ENCODE results near the gene IGFBP6. TPM values are rescaled to one million over a fixed set of nuclear protein-coding genes. Genes with fewer than 3 reads are reported as not detected.

IGFBP6 gene
- total RNA-seq, 1 donor from 2014 or later = 0.48 TPM

- intact Hi-C loops (cut with micrococcal nuclease) = no loop called here
Measured at GRCh38 chr12:53115112-53115890, 17.8 kb downstream of the IGFBP6 start.

- intact Hi-C loops (cut with micrococcal nuclease) = no loop called here
Measured at GRCh38 chr12:53115891-53116648, 18.6 kb downstream of the IGFBP6 start.

- intact Hi-C loops (cut with micrococcal nuclease) = no loop called here
Measured at GRCh38 chr12:53118751-53119300, 21.4 kb downstream of the IGFBP6 start.

GRCh38 chr12:53120685-53121525 is 23.4 kb downstream of the IGFBP6 start:
- intact Hi-C loops (cut with micrococcal nuclease) = no loop called here

GRCh38 chr12:53122961-53123468 is 25.5 kb downstream of the IGFBP6 start:
- intact Hi-C loops (cut with micrococcal nuclease) = no loop called here

- intact Hi-C loops (cut with micrococcal nuclease) = no loop called here
Measured at GRCh38 chr12:53123578-53124351, 26.3 kb downstream of the IGFBP6 start.

- intact Hi-C loops (cut with micrococcal nuclease) = no loop called here
Measured at GRCh38 chr12:53124352-53124723, 26.9 kb downstream of the IGFBP6 start.

- intact Hi-C loops (cut with micrococcal nuclease) = no loop called here
Measured at GRCh38 chr12:53127169-53127568, 29.7 kb downstream of the IGFBP6 start.

- intact Hi-C loops (cut with micrococcal nuclease) = no loop called here
Measured at GRCh38 chr12:53128780-53129569, 31.5 kb downstream of the IGFBP6 start.

GRCh38 chr12:53131844-53132243 is 34.4 kb downstream of the IGFBP6 start:
- intact Hi-C loops (cut with micrococcal nuclease) = no loop called here

GRCh38 chr12:53133722-53134121 is 36.3 kb downstream of the IGFBP6 start:
- intact Hi-C loops (cut with micrococcal nuclease) = no loop called here

- intact Hi-C loops (cut with micrococcal nuclease) = no loop called here
Measured at GRCh38 chr12:53143355-53143754, 45.9 kb downstream of the IGFBP6 start.

GRCh38 chr12:53145383-53146260 is 48.2 kb downstream of the IGFBP6 start:
- intact Hi-C loops (cut with micrococcal nuclease) = no loop called here

GRCh38 chr12:53147181-53147580 is 49.7 kb downstream of the IGFBP6 start:
- intact Hi-C loops (cut with micrococcal nuclease) = no loop called here

GRCh38 chr12:53147653-53148052 is 50.2 kb downstream of the IGFBP6 start:
- intact Hi-C loops (cut with micrococcal nuclease) = no loop called here

GRCh38 chr12:53151039-53151438 is 53.6 kb downstream of the IGFBP6 start:
- intact Hi-C loops (cut with micrococcal nuclease) = no loop called here

Data from T-helper 2 cell treated with Interferon-gamma antibody and Interleukin-4, amounts not matched to agents 100 ng/mL and 5 ng/mL, for 36 hours (primary cell).